ENCODE measurements around the gene EXOC3L4.
A peak's percentile ranks its signal among the peaks of the same experiment; 100 is the strongest.

GRCh38 chr14:103109535-103110441 lies 15.3 kb downstream of the EXOC3L4 start:
- TF ChIP-seq POLR2AphosphoS5 (IDR thresholded peaks at IDR 0.05; ENCODE audit: insufficient read depth in 1 of 2, low read depth in 1 of 2): peak in 1 of 2 donors; percentile 64
- TF ChIP-seq POLR2A (IDR thresholded peaks at IDR 0.05): no peak
- TF ChIP-seq CTCF (IDR thresholded peaks at IDR 0.05): no peak
